HEK293T (cell line): ENCODE results near the gene MFSD6.
"Not testable (repeated sequence)": the region's sequence is repeated elsewhere in the genome, so short reads cannot be mapped to it uniquely, and the experiment has no call there.

Experiments
- CTCF ChIA-PET: fragments of 350-600 bp; formaldehyde crosslinking; extraction: SDS; loops from one replicate; lab custom pipeline; 2021; ENCODE audit warnings: antibody characterized with exemption, inconsistent platforms; lab: Yijun Ruan, JAX
- POLR2A ChIA-PET: fragments of 350-600 bp; formaldehyde crosslinking; extraction: SDS; loops from one replicate; lab custom pipeline; 2020; ENCODE audit warnings: antibody characterized with exemption, inconsistent platforms; lab: Yijun Ruan, JAX
- DNase-seq: peaks from one replicate; pipeline ENCODE4 v3.0.0; 2012; ENCODE audit warnings: mixed read lengths; ENCODE audit errors: extremely low spot score
- ARNT ChIP-seq: fragments of 450-650 bp; IDR thresholded peaks from 2 replicates; pipeline ENCODE4 v1.6.1; 2017; ENCODE audit warnings: mild to moderate bottlenecking
- BHLHE40 ChIP-seq: fragments of 450-650 bp; IDR thresholded peaks from 2 replicates; pipeline ENCODE4 v1.6.1; 2016; ENCODE audit warnings: mild to moderate bottlenecking, moderate library complexity, borderline replicate concordance
- CTBP1 ChIP-seq: fragments of 450-650 bp; IDR thresholded peaks from 2 replicates; pipeline ENCODE4 v1.6.1; 2016; ENCODE audit warnings: borderline replicate concordance
- ELF4 ChIP-seq: fragments of 450-650 bp; IDR thresholded peaks from 2 replicates; pipeline ENCODE4 v1.6.1; 2017; ENCODE audit warnings: antibody characterized with exemption
- FOXA1 ChIP-seq: fragments of 450-650 bp; IDR thresholded peaks from 2 replicates; pipeline ENCODE4 v1.6.1; 2016; ENCODE audit warnings: mild to moderate bottlenecking
- FOXK2 ChIP-seq: fragments of 450-650 bp; IDR thresholded peaks from 2 replicates; pipeline ENCODE4 v1.6.1; 2016; ENCODE audit warnings: mild to moderate bottlenecking
- FOXM1 ChIP-seq: fragments of 450-650 bp; IDR thresholded peaks from 2 replicates; pipeline ENCODE4 v1.6.1; 2017; ENCODE audit warnings: mild to moderate bottlenecking, borderline replicate concordance
- HDGF ChIP-seq: fragments of 450-650 bp; IDR thresholded peaks from 2 replicates; pipeline ENCODE4 v1.6.1; 2017; ENCODE audit warnings: antibody characterized with exemption, borderline replicate concordance
- L3MBTL2 ChIP-seq: fragments of 450-650 bp; conservative IDR thresholded peaks from 2 replicates; pipeline ENCODE4 v1.6.1; 2016; ENCODE audit warnings: mild to moderate bottlenecking
- LEF1 ChIP-seq: fragments of 450-650 bp; IDR thresholded peaks from 2 replicates; pipeline ENCODE4 v1.6.1; 2017; ENCODE audit warnings: mild to moderate bottlenecking, borderline replicate concordance
- NFRKB ChIP-seq: fragments of 450-650 bp; IDR thresholded peaks from 2 replicates; pipeline ENCODE4 v1.6.1; 2016; ENCODE audit warnings: mild to moderate bottlenecking, moderate library complexity
- PKNOX1 ChIP-seq: fragments of 450-650 bp; IDR thresholded peaks from 2 replicates; pipeline ENCODE4 v1.6.1; 2016
- SP1 ChIP-seq: fragments of 450-650 bp; IDR thresholded peaks from 2 replicates; pipeline ENCODE4 v1.6.1; 2017
- SUZ12 ChIP-seq: fragments of 450-650 bp; IDR thresholded peaks from 2 replicates; pipeline ENCODE4 v1.6.1; 2016; ENCODE audit warnings: mild to moderate bottlenecking
- TARDBP ChIP-seq: fragments of 450-650 bp; IDR thresholded peaks from 2 replicates; pipeline ENCODE4 v1.6.1; 2016
- ZNF384 ChIP-seq: fragments of 450-650 bp; IDR thresholded peaks from 2 replicates; pipeline ENCODE4 v1.6.1; 2016

MFSD6 gene

GRCh38 chr2:190407662-190408537, at the start of gene MFSD6:
Gene MFSD6, plus strand, starts transcription at chr2:190408355. Its CDS starts 27,675 bp downstream, at chr2:190436030.
- POLR2A ChIA-PET: no interaction called here
- no peak for TF ChIP-seq LEF1
- DNase-seq: peak; percentile 50
- CTCF ChIA-PET: no interaction called here

GRCh38 chr2:190358655-190359448, 49.3 kb upstream of the MFSD6 start:
- CTCF ChIA-PET, DNase-seq, POLR2A ChIA-PET: not testable (repeated sequence)

DNA sequence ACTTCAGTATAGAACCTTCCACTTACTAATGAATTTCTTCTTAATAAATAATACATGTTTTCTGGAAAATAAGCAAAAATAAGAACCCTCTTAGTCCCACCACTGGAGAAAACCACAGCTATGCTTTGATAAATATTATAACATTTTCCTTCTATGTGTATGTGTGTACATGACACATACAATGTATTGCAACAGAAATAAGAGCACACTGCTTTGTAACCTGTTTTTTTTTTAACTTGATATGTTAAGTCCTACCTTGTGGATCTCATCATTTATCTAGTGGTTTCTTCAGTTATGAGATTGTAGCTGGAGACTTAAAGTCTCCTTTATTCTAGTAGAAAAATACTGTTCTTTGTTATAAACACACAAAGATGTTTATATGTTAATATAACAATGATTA, 47.6 kb upstream of the MFSD6 start:
- CTCF ChIA-PET: no interaction called here
- no peak for DNase-seq
- POLR2A ChIA-PET: no interaction called here
- TF ChIP-seq FOXK2: no peak
- TF ChIP-seq FOXA1: no peak
- TF ChIP-seq NFRKB: no peak
- no peak for TF ChIP-seq HDGF
- TF ChIP-seq PKNOX1: no peak
- TF ChIP-seq FOXM1: no peak
- no peak for TF ChIP-seq TARDBP
- TF ChIP-seq L3MBTL2: no peak
- no peak for TF ChIP-seq BHLHE40
- TF ChIP-seq SUZ12: no peak
- no peak for TF ChIP-seq ARNT
- TF ChIP-seq CTBP1: no peak

- DNase-seq: no peak
- ChIA-PET POLR2A (no interaction called here), CTCF (no interaction called here)
- TF ChIP-seq SP1: no peak
- no peak for TF ChIP-seq FOXA1
Measured at GRCh38 chr2:190360965-190361364, 47.2 kb upstream of the MFSD6 start.

DNA sequence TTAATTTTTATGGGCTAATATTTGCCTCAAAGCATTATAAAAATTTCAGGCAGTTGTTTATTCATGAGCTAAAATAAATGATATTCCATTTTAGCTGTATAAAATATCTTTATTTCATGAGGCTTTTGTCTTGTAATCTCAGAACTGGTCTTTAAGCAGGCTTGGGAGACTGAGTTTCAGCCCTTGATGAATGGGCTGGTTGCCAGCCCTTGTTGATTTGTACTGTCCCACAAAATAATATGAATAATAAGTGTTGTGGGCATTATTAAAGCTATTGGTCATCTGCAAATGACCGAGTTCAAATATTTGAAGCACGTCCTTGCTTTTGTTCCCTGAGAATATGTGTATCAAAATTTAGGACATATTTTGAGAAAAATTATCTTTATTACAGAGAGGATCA, 46.6 kb upstream of the MFSD6 start:
- no peak for DNase-seq
- ChIA-PET POLR2A (no interaction called here), CTCF (no interaction called here)
- no peak for TF ChIP-seq LEF1
- TF ChIP-seq PKNOX1: no peak
- TF ChIP-seq ELF4: no peak
- no peak for TF ChIP-seq FOXM1
- no peak for TF ChIP-seq SUZ12
- no peak for TF ChIP-seq FOXK2
- no peak for TF ChIP-seq ZNF384
- TF ChIP-seq L3MBTL2: no peak
- no peak for TF ChIP-seq BHLHE40
- TF ChIP-seq TARDBP: no peak
- TF ChIP-seq HDGF: no peak
- no peak for TF ChIP-seq NFRKB
- no peak for TF ChIP-seq CTBP1
- no peak for TF ChIP-seq FOXA1
- no peak for TF ChIP-seq ARNT
- no peak for TF ChIP-seq SP1

GRCh38 chr2:190362894-190363293, 45.3 kb upstream of the MFSD6 start:
- POLR2A ChIA-PET: no interaction called here
- TF ChIP-seq ELF4: no peak
- no peak for TF ChIP-seq NFRKB
- TF ChIP-seq TARDBP: no peak
- CTCF ChIA-PET: no interaction called here
- no peak for DNase-seq

GRCh38 chr2:190365499-190366204, 42.5 kb upstream of the MFSD6 start:
- no peak for TF ChIP-seq FOXA1
- TF ChIP-seq ZNF384: no peak
- TF ChIP-seq PKNOX1: no peak
- no peak for TF ChIP-seq BHLHE40
- no peak for TF ChIP-seq NFRKB
- no peak for TF ChIP-seq L3MBTL2
- no peak for TF ChIP-seq ELF4
- TF ChIP-seq FOXM1: no peak
- no peak for TF ChIP-seq SP1
- TF ChIP-seq ARNT: no peak
- TF ChIP-seq FOXK2: no peak
- TF ChIP-seq TARDBP: no peak
- TF ChIP-seq CTBP1: no peak
- TF ChIP-seq LEF1: no peak
- TF ChIP-seq SUZ12: no peak
- TF ChIP-seq HDGF: no peak
- no peak for DNase-seq
- ChIA-PET POLR2A (no interaction called here), CTCF (no interaction called here)
